GM21515 (cell line): ENCODE data around the gene RBFOX2.

Source experiments
- ATAC-seq: cut with Tn5 transposase; IDR thresholded peaks from one replicate; pipeline ENCODE4 v1.9.1; 2021; ENCODE audit not compliant: unreplicated experiment

The RBFOX2 gene

DNA sequence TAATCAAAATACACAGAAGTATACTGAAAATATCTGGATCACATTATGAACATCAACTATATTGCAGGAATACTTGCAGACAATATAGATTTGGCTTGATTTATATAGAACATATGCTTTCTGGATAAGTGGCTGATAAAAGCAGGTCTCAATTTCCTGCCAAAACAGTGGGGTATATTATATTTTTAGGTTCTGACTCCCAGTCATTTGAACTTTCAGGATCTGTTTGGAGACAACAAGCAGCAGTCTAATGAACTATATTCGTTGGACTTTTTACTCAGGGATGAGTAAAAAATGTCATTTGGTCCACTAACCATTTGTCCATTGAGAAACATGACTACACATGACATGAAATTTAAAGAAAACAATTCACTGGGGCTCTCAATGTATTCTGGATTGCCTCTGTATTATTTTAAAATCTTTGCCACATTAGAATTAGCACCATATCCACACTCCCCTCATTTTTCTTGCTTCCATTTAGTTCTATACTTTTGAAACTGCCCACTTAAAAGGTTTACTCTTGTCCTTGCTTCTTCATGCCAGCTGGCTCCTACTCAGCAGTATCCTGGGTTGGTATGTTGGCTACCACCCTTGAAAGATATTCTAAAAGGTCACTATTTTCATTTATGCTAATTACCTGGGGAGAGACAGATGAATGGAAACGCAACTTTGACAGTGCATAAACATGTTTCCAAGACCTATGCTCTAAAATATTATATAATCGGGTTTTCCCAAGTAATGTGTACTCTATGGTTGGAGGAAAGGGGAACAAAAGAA, 157.9 kb downstream of the RBFOX2 start:
- no peak for ATAC-seq

DNA sequence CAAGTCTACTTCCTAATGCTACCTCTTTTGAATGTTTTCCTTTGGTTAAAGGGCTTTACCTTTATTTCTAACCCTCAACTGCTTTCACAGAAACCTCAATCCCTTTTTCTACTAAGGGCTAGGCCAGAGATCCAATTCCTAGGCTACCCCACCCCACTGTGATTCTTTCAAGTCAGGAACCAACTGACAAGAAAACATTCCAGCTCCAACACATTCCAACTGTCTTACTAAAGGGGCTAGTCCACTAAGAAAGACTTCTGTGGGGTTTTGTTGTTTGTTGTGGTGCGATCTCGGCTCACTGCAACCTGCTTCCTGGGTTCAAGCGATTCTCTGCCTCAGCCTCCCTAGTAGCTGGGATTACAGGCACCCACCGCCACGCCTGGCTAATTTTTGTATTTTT, 159.7 kb downstream of the RBFOX2 start:
- ATAC-seq, result no peak

DNA sequence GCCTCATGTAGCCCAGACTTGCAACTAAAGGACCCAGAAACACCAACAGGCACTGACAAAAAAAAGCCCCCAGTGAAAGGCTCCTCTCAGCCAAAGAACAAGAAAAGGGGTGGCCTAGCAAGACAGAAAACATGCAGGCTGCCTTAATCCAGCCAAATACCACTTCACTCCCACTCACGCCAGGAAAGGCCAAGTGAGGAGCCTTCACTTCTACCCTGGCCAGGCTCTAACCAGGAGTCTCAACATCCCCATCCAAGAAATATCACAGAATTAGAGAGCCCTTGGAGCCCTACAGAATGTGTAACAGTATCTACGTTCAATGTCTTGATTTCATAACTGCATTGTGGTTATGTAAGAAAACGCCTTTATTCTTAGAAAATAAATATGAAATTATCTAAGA, 162.0 kb downstream of the RBFOX2 start:
- ATAC-seq, result no peak

DNA sequence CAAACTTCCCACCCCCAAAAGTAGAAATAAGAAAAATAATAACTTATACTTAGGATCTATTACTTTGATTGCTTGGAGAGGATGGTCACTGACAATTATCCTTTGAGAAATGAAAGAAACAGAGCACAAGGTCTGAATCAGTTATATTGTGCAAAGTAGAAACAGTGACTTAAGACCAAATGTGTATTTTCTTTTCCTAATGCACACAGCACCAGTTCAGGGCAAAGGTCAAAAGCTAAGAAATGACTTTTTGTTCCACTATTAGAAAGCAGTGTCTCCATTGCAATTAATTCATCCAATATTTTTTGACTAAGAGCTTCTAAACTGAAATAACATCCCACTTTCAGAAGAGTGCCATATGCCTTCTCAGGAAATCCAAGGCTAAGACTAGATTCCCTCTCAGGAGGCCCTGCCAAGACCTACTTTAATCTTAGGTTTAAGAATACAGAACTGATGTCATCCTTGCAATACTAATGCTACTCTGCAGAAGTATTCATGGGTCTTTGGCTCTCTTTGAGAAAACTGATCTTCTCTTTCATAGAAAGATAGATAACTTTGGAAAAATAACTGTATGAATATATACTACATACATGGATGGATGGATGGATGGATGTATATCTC, 164.0 kb downstream of the RBFOX2 start:
- no peak for ATAC-seq

DNA sequence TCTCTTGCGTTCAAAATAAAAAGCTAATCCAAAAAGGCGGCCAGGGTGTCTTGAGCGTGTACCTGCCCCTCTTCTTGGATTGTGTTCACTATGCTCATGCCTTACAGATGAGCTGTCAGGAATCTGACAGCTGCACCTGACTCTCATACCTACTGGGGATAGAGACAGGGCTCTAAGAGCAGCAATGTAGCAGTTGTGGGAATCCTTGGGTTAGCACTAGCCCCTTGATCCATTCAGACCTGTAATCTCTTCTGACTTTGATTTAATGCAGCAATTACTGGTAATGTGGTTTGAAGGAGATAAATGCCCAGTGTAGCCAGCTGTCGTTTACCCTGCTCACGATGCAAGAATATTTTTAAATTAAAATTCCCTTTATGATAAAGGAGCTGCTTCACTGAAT, 165.2 kb downstream of the RBFOX2 start:
- ATAC-seq, result no peak

DNA sequence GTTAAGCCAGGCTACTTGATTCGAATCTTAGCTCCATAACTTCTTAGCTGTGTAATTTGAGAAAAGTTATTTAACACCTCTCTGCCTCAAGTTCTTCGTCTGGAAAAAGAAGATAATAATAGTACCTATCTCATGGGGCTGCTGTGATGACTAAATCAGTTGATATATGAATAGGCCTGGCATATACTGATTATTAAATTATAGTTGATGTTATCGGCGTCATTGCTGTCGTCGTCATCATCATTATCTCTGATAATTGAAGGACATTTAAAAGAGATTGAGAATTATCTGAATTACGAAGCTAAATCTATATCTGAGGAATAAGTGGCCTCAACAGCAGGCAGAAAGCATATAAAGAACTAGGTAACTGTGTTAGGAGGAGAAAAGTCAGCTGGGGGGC, 165.9 kb downstream of the RBFOX2 start:
- ATAC-seq, result no peak

DNA sequence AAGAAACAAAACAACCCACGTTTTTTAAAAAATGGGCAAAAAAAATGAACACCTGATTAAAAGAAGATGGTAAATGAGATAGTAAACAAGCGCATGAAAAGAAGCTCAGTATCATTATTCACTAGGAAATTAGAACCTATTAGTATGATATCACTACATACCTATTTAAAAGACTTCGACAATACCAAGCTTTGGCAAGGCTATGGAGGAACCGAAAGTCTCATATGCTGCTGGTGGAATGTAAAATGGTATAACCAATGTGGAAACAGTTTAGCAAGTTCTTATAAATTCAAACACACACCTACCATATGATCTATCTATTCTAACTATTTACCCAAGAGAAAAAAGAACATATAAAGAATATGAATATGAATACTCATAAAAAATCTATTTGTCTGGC, 167.2 kb downstream of the RBFOX2 start:
- ATAC-seq, result no peak

DNA sequence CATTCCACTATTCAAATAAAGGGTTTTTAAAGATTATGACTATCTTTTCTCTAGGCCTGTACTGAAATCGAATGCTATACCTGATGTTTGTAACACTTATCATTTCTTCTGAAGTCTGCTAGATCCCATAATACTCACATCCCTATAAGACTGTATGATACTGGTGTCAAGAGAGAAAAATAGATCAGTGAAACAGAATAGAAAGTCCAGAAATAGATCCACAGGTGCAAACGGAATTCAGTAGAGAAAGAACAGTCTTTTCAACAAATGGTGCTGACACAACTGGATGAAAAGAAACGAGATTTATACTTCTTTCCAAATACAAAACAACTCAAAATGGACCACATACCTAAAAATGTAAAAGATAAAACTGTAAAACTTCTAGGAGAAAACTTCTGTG, 167.8 kb downstream of the RBFOX2 start:
- no peak for ATAC-seq

DNA sequence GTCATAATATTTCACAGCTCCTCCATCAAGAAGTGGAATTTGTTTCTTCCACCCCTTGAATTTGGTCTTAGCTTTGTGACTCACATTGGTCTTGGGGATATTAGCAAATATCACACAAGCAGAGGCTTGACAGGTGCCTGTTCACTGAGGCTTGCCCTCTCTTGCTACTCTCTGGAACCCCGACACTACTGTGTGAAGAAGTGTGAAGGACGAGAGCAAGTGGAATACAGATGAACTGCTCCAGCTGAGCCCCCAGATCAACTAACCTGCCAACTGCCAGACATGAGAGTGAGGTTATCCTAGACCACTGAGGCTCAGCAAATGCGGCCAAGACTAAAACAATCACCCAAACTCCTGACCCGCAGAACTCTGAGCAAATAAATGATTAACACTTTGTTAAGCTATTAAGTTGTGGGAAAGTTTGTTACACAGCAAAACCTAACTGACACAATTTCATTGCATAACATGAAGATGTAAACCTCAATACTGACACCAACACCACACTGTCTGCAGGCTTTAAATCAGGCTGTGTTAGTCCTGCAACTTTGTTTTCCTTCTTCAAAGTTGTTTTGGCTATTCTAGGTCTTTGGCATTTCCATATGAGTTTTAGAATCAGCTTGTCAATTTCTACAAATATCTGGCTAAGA, 168.4 kb downstream of the RBFOX2 start:
- ATAC-seq, result no peak

DNA sequence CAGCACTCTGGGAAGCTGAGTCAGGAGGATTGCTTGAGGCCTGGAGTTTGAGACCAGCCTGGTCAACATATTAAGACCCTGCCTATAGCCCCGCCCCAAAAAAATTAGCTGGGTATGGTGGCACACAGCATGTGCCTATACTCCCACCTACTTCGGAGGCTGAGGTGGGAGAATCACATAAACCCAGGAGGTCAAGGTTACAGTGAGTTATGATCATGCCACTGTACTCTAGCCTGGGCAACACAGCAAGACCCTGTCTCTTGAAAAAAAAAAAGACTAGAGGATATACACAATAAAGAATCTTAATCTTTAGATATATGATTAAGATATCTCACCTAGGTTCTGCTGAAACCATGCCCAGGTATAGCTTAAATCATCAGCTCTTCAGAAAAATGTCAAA, 174.3 kb downstream of the RBFOX2 start:
- no peak for ATAC-seq

DNA sequence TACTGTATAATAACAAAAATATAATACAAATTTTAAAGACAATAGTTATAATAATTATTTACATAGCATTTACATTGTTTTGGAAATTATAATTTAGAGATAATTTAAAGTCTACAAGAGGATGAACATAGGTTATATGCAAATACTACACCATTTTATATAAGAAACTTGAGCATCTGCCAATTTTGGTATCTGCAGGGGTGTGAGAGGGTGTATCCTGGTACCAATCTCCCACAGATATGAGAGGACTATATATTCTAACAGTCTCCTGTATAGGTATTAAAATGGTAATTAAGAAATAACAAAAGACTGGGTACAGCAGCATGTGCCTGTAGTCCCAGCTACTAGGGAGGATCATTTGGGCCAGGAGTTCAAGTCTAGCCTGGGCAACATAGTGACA, 176.5 kb downstream of the RBFOX2 start:
- no peak for ATAC-seq

DNA sequence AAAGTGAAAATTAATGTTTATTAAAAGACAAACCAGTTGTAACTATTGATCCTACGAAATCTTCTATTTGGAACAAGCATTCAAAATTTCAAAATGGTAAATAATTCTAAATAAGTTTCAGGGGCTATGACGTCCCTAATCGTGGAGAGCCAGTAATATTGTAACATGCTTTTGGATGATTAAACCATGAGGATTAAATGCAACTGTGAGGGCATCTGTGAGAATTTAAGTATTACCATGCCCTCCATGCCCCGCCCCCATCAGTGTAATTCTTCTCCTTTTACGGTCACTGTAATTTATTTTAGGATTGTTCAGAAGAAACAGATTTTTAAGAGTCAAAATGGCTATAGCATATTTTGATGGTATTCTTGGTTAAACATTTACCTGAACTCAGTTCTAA, 177.8 kb downstream of the RBFOX2 start:
- ATAC-seq, result no peak

DNA sequence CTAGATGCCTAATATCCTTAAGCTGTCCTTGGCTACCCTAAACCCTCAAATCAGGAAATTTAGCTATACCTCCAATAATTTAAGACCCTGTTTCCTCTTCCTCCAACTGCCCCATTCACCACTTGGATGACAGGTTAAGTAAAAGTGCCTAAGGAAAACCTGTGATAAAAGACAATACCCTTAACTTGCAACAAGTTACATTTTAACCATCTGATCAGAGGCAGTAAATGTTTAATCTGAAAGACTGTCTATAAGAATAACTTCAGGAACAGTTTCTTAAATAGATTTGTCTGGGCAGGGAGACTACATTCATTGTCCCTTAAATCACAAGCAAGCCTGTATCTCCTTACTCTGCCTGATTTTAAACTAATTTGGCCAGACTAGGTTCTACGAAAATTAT, 181.8 kb downstream of the RBFOX2 start:
- ATAC-seq, result no peak

DNA sequence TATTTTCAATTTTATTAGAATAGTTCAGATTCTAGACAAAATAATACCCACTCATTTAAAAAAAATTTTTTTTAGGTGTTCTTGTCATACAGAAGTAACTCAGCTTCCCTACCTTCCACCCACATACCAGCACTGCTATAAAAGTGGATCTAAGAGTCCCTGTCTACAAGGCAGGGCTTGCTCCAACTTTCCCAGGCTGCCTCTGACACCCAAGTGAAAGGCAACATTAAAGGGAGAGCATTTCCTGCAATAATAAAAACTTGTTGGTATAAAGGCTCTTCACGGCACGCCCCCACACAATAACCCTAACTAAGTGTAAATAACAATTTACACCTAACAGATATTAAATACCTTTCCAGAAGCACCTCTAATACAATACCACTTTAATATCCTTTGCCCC, 183.7 kb downstream of the RBFOX2 start:
- no peak for ATAC-seq

DNA sequence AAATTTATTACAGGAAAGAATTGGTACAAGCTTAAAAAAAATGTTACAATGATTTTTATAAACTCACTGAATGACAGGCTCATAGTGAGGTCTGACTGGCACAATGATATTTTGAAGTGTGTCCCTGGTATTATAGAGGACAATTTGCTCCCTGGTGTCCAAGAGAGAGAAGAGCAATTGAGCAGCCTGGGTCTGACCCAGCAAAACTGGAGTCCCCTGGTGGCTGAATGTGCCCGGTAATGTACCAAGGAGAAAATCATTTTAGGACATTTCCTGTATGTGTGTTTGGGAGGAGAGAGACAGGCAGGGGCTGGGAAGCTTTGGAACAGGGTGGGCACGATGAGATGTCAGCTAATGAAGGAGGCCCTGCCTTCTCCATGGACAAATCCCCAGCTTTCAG, 185.7 kb downstream of the RBFOX2 start:
- ATAC-seq, result no peak

DNA sequence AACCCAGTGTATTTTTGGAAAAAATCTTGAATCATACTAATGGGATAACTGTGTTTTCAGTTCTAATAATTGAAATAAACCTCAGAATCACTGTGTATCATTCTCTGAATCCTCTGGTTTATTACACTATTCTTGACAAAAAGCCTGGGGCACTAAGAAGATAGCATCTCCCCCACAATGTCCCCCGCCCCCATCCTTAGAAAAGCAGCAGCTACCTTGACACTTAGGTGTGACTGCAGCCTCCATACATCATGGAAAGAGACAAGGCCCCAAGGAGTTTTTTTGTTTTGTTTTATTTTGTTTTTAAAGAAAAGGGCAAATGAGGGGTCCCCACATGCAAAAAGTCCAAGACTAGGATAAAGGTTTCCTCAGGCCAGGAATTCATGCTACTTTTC, 186.1 kb downstream of the RBFOX2 start:
- no peak for ATAC-seq

DNA sequence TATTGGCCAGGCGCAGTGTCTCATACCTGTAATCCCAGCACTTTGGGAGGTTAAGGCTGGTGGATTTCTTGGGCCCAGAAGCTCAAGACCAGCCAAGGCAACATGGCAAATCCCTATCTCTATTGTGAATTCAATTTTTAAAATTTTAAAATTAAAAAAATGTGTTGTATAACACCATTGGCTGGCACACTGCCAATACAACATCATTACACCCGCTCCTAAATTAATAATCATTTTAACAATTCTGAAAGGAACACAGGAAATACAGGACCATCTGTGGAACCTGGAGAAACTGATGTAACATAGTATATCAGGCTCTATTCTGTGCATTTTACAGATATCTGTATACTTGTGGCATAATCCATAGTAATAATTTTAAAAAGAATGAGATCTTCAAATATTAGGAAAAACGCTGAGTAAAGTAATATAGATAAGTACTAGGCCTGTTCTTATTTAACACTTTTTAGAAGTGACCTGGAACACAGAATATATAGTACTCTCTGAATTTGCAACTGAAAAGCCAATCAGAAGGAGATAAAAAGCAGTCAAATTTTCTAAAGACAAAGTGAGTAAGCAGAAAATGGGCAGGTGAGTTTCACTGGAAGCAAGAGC, 186.6 kb downstream of the RBFOX2 start:
- no peak for ATAC-seq

DNA sequence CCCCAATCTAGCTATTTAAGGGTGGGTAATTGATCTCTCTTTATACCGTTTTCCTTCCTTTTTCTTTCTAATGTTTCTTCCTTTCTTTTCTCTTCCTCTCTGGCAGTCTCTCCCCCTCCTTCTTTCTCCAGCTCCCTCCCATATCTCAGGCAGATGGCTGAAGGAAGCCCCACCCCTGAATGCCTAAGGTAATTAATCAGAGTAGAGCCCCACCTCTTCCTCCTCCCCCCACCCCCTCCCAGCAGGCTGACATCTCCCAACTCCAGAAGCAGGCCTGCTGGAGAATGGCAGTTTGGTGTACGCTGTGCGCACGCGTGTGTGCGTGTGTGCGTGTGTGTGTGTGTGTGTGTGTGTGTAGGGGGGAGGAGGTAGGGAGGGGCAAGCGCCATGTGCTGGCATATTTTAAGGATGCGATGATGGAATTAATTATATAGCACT, 188.3 kb downstream of the RBFOX2 start:
- ATAC-seq, result no peak

DNA sequence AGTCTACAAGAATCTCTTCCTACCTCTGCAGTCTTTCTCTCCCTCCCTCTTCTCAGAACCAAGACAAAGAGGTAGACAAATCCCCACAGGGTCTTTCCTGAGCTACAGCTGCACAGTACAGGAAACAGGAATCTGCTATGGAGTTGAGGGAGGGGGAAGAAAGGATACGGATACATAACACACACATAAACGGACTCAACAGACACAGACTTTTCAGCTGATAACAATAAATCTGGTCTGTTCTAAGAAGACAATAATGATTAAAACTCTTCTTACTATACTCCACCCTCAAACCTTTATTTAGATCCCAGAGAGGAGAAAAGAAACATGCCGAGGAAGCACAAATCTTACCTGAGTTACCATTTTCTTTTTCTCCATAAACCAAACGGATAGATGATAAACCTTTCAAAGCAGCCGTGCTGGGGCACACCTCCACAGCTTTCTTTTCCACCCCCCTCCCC, 188.8 kb downstream of the RBFOX2 start:
- no peak for ATAC-seq

DNA sequence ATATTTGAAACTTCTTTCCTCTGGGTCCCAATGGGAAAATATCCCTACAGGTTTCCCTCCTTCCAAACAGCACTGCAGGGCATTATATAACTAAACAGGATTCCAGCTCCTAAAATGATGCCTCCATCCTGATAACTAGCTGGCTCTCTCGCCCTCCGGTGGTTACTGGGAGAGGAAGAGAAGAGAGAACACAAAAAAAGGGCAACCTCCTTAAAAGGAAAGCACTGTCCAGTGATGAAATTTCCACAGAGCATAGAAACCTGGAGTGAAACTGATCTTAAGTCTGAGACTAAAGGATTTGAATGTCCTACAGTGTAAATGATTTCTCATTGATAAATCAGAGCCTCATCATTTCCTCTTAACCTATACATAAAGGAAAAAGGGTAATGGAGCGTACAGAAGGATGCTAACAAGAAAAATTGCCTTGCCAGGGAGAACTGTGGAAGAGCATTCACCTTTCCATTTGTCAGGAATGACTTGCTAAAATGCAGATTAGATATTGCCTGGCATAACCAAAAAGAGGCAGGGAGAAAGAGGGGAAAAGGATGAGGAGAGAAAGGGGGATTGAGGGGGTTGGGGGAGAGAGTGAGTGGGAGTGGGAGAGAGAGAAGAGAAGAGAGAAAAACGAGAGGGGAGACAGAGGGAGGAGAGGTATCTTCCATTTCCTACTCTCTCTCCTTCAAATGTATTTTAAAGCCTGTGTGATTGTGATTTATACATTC, 189.6 kb downstream of the RBFOX2 start:
- no peak for ATAC-seq

DNA sequence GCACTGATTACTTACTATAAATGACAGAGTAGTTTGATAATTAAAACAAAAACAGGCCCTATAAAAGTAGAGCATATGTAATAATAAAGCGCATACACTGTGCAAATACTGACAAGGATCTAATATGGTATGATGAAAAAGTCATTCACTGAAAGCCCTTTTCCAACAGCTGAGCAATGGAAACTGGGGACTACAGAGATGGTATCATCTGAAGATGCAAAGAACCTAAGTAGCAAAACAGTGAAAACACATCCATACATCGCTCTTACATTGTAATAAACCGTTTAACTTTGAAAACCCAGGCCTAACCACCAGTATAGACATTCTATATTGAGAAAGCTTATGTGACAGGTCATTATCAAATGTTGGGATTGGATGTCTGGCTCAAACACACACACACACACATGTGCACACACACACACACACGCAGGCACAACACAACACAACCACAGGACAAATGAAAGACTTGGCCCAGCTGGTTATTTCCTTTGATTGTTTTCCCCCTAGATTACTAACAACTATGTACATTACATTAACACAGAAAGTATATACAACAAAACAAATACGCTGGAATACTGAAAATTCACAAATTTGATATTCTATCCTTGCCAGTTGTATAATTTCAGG, 191.4 kb downstream of the RBFOX2 start:
- ATAC-seq, result no peak
